ENCODE data around the gene TMSB4X. TPM values are rescaled to one million over a fixed set of nuclear protein-coding genes. Genes with fewer than 3 reads are reported as not detected.

TMSB4X gene
- total RNA-seq, 1 donor from 2014 or later = 4,388 TPM

GRCh38 chrX:13022926-13023325 is 48.0 kb downstream of the TMSB4X start:
- Histone ChIP-seq H2AFZ (ENCODE audit: low read depth, low read length) (no peak overlapping the region), H4K20me1 (ENCODE audit: insufficient read depth, low read length) (no peaks in the 10 kb centered on the region), H3K9me3 (ENCODE audit: insufficient read depth, low read depth, low read length) (no peaks in the 10 kb centered on the region), H3K27ac (ENCODE audit: low read depth, low read length) (no peak overlapping the region), H3K79me2 (ENCODE audit: insufficient read depth, low read length) (no peaks in the 10 kb centered on the region), H3K4me1 (ENCODE audit: insufficient read depth, low read length) (no peaks in the 10 kb centered on the region), H3K9ac (ENCODE audit: low read length) (no peak overlapping the region), H3K27me3 (ENCODE audit: insufficient read depth, low read length) (no peaks in the 10 kb centered on the region), H3K4me2 (ENCODE audit: low read length) (no peak overlapping the region), H3K4me3 (ENCODE audit: insufficient read depth, low read depth, low read length) (no peak overlapping the region), H3K36me3 (ENCODE audit: insufficient read depth, low read length) (no peaks in the 10 kb centered on the region)
- FAIRE-seq (peak; percentile 32), DNase-seq (ENCODE audit: low read depth) (no peak)
- H3K9me3 Mint-ChIP-seq (ENCODE audit: unreplicated experiment) = no peaks in the 10 kb centered on the region
- H3K27me3 Mint-ChIP-seq (ENCODE audit: low read depth, unreplicated experiment) = no peaks in the 10 kb centered on the region
- H3K36me3 Mint-ChIP-seq (ENCODE audit: low read depth, unreplicated experiment) = no peaks in the 10 kb centered on the region
- TF ChIP-seq EZH2 (IDR thresholded peaks at IDR 0.05; ENCODE audit: insufficient read depth, low read length) = no peak
- no peak for TF ChIP-seq CTCF (IDR thresholded peaks at IDR 0.05; ENCODE audit: insufficient read depth, low read depth, low read length)
- peaks cover 18% of the 10 kb centered on the region for H3K4me1 Mint-ChIP-seq (ENCODE audit: low read depth, unreplicated experiment)
- H3K27ac Mint-ChIP-seq (ENCODE audit: unreplicated experiment) = peak overlapping the region; percentile 93
- H3K4me3 Mint-ChIP-seq (ENCODE audit: unreplicated experiment) = no peak overlapping the region

DNA sequence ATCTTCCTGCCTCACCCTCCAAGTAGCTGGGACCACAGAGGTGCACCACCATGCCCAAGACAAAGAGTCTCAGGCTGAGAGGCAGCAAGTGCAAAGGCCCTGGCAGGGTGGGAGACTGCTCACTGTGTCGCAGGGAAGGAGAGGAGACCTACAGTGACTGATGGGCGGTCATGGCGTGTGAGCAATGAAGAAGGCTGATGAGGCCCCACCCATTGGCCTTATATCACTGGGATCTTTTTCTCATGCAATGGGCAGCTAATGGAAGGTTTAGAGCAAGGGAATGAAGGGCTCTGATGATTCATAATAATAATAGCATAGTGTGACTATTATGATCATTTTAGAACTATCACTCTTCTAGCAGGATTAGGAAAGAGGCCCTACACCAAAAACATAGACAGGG is 48.7 kb downstream of the TMSB4X start:
- Mint-ChIP-seq H3K27me3 (ENCODE audit: low read depth, unreplicated experiment) (no peaks in the 10 kb centered on the region), H3K27ac (ENCODE audit: unreplicated experiment) (peak overlapping the region; percentile 50), H3K9me3 (ENCODE audit: unreplicated experiment) (no peaks in the 10 kb centered on the region), H3K4me1 (ENCODE audit: low read depth, unreplicated experiment) (peaks cover 18% of the 10 kb centered on the region), H3K36me3 (ENCODE audit: low read depth, unreplicated experiment) (no peaks in the 10 kb centered on the region), H3K4me3 (ENCODE audit: unreplicated experiment) (no peak overlapping the region)
- H3K27ac ChIP-seq (ENCODE audit: low read depth, low read length) = no peak overlapping the region
- FAIRE-seq (no peak), DNase-seq (ENCODE audit: low read depth) (no peak)
- no peak overlapping the region for H3K9ac ChIP-seq (ENCODE audit: low read length)
- H4K20me1 ChIP-seq (ENCODE audit: insufficient read depth, low read length) = no peaks in the 10 kb centered on the region
- H3K4me2 ChIP-seq (ENCODE audit: low read length) = no peak overlapping the region
- no peaks in the 10 kb centered on the region for H3K27me3 ChIP-seq (ENCODE audit: insufficient read depth, low read length)
- H3K4me1 ChIP-seq (ENCODE audit: insufficient read depth, low read length) = peaks cover under 1% of the 10 kb centered on the region
- no peak for TF ChIP-seq CTCF (IDR thresholded peaks at IDR 0.05; ENCODE audit: insufficient read depth, low read depth, low read length)
- no peak for TF ChIP-seq EZH2 (IDR thresholded peaks at IDR 0.05; ENCODE audit: insufficient read depth, low read length)
- H3K79me2 ChIP-seq (ENCODE audit: insufficient read depth, low read length) = no peaks in the 10 kb centered on the region
- H3K36me3 ChIP-seq (ENCODE audit: insufficient read depth, low read length) = no peaks in the 10 kb centered on the region
- no peaks in the 10 kb centered on the region for H3K9me3 ChIP-seq (ENCODE audit: insufficient read depth, low read depth, low read length)
- H2AFZ ChIP-seq (ENCODE audit: low read depth, low read length) = no peak overlapping the region
- H3K4me3 ChIP-seq (ENCODE audit: insufficient read depth, low read depth, low read length) = no peak overlapping the region

- Histone ChIP-seq H3K27me3 (ENCODE audit: insufficient read depth, low read length) (no peaks in the 10 kb centered on the region), H3K4me2 (ENCODE audit: low read length) (no peak overlapping the region), H3K4me3 (ENCODE audit: insufficient read depth, low read depth, low read length) (no peak overlapping the region), H3K9ac (ENCODE audit: low read length) (no peak overlapping the region), H3K36me3 (ENCODE audit: insufficient read depth, low read length) (no peaks in the 10 kb centered on the region), H3K9me3 (ENCODE audit: insufficient read depth, low read depth, low read length) (no peaks in the 10 kb centered on the region), H3K79me2 (ENCODE audit: insufficient read depth, low read length) (no peaks in the 10 kb centered on the region), H3K27ac (ENCODE audit: low read depth, low read length) (no peak overlapping the region), H2AFZ (ENCODE audit: low read depth, low read length) (no peak overlapping the region), H3K4me1 (ENCODE audit: insufficient read depth, low read length) (peaks cover 4% of the 10 kb centered on the region), H4K20me1 (ENCODE audit: insufficient read depth, low read length) (no peaks in the 10 kb centered on the region)
- Mint-ChIP-seq H3K4me1 (ENCODE audit: low read depth, unreplicated experiment) (peaks cover 19% of the 10 kb centered on the region), H3K4me3 (ENCODE audit: unreplicated experiment) (no peak overlapping the region), H3K27ac (ENCODE audit: unreplicated experiment) (no peak overlapping the region), H3K27me3 (ENCODE audit: low read depth, unreplicated experiment) (no peaks in the 10 kb centered on the region), H3K9me3 (ENCODE audit: unreplicated experiment) (no peaks in the 10 kb centered on the region), H3K36me3 (ENCODE audit: low read depth, unreplicated experiment) (no peaks in the 10 kb centered on the region)
- DNase-seq (ENCODE audit: low read depth) = no peak
- TF ChIP-seq EZH2 (IDR thresholded peaks at IDR 0.05; ENCODE audit: insufficient read depth, low read length) (no peak), CTCF (IDR thresholded peaks at IDR 0.05; ENCODE audit: insufficient read depth, low read depth, low read length) (no peak)
- FAIRE-seq = no peak
Measured at GRCh38 chrX:13023979-13024378, 49.1 kb downstream of the TMSB4X start.

Data from astrocyte (in vitro differentiated cells and primary cell).